Measurements from ENCODE around the gene AADAT. TPM values are rescaled to one million over a fixed set of nuclear protein-coding genes. Genes with fewer than 3 reads are reported as not detected.

Gene AADAT
- total and polyA plus RNA-seq, 2 of the 4 experiments (the other 2 are of a cell fraction): 4.7 to 6.9 TPM

DNA sequence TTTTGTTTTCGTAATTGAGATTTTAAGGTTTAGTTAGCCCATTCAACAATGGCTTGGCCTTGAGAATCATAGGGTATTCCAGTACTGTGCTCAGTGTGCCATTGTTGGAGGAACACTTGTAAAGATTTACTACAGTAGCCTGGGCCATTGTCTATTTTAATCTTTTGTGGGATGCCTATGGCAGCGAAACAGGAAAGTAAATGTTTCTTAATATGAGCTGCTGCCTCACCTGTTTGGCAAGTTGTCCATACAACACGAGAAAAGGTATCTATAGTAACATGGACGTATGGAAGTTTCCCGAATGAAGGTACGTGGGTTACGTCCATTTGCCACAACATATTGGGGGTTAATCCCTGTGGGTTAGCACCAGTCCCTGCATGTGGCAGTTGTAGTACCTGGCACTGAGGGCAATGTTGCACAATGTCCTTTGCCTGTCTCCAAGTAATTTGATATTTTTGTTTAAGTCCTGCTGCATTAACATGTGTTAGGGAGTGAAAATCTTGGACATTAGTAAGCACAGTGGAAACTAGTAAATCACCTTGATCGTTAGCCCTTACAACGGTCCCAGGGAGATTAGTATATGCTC is 38.6 kb upstream of the AADAT start:
- no peak overlapping the region for H2BK5ac ChIP-seq (ENCODE audit: low read depth, low read length, poor library complexity, severe bottlenecking)
- no peaks in the 10 kb centered on the region for H3K27me3 ChIP-seq (ENCODE audit: control insufficient read depth, insufficient read depth, low read length)
- no peak overlapping the region for H2BK20ac ChIP-seq (ENCODE audit: low read depth, low read length)
- no peak overlapping the region for H4K8ac ChIP-seq (ENCODE audit: low read depth in 2 of 2, low read length in 2 of 2)
- no peaks in the 10 kb centered on the region for H3K79me1 ChIP-seq (ENCODE audit: low read depth in 1 of 2, low read length in 2 of 2)
- no peak for TF ChIP-seq CEBPB (IDR thresholded peaks at IDR 0.05; ENCODE audit: low read depth, low read length)
- TF ChIP-seq MAZ (IDR thresholded peaks at IDR 0.05; ENCODE audit: borderline replicate concordance, low read depth, low read length): no peak
- TF ChIP-seq, protein P1, sequence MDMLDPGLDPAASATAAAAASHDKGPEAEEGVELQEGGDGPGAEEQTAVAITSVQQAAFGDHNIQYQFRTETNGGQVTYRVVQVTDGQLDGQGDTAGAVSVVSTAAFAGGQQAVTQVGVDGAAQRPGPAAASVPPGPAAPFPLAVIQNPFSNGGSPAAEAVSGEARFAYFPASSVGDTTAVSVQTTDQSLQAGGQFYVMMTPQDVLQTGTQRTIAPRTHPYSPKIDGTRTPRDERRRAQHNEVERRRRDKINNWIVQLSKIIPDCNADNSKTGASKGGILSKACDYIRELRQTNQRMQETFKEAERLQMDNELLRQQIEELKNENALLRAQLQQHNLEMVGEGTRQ (IDR thresholded peaks at IDR 0.05; ENCODE audit: low read depth, low read length): no peak
- no peak for TF ChIP-seq CHD1 (IDR thresholded peaks at IDR 0.05; ENCODE audit: low read depth, low read length)
- no peak overlapping the region for H2AK9ac ChIP-seq (replicated peaks; ENCODE audit: low read depth, low read length, poor library complexity)
- no peak overlapping the region for H2AFZ ChIP-seq (replicated peaks; ENCODE audit: low read length, poor library complexity)
- no peak overlapping the region for H3K4me2 ChIP-seq (ENCODE audit: low read depth, low read length)
- no peaks in the 10 kb centered on the region for H3K36me3 ChIP-seq (ENCODE audit: control insufficient read depth, insufficient read depth, low read length)
- H3K9me3 ChIP-seq (ENCODE audit: control insufficient read depth, insufficient read depth, low read length): peaks cover 3% of the 10 kb centered on the region; the same call in 1 of the 2 replicates
- H3K4me1 ChIP-seq (ENCODE audit: control insufficient read depth, insufficient read depth, low read length): no peaks in the 10 kb centered on the region
- 79% methylated on average over 6 of the region's 9 CpGs; no CpG with 5 or more reads in 1 of the 2 experiments for whole genome bisulfite sequencing, 2 experiments (ENCODE audit: extremely low coverage in 2 of 2, insufficient read length in 1 of 2)
- no peak overlapping the region for H3K56ac ChIP-seq (ENCODE audit: extremely low read depth, insufficient read depth, low read length)
- intact Hi-C loops (cut with micrococcal nuclease): no loop called here
- no peak overlapping the region for H3K23ac ChIP-seq (ENCODE audit: low read depth, low read length)
- ChIA-PET POLR2A (ENCODE audit: unreplicated experiment) (no interaction called here), CTCF (no interaction called here)
- no peaks in the 10 kb centered on the region for H3K9me1 ChIP-seq (ENCODE audit: insufficient read depth, low read length)
- no peak overlapping the region for H4K91ac ChIP-seq (ENCODE audit: insufficient read depth, low read depth, low read length)
- H3K4me3 ChIP-seq (ENCODE audit: insufficient read depth, low read depth, low read length): no peak overlapping the region
- dilution Hi-C loops (cut with HindIII; ENCODE audit: low sequenced_read_pairs, unreplicated experiment): no loop called here
- no TSS peak for BruUV-seq (replicated peaks)
- no peak overlapping the region for H3K14ac ChIP-seq (replicated peaks; ENCODE audit: low read depth, low read length)
- no peak overlapping the region for H2BK120ac ChIP-seq (ENCODE audit: low read depth, low read length)
- in situ Hi-C loops (cut with MboI; ENCODE audit: low sequenced_read_pairs): no loop called here
- no peak overlapping the region for H4K5ac ChIP-seq (ENCODE audit: low read depth, low read length)
- H2BK15ac ChIP-seq (ENCODE audit: low read depth, low read length): no peak overlapping the region
- H3K27ac ChIP-seq (ENCODE audit: insufficient read depth, low read length): no peak overlapping the region
- no peak for DNase-seq
- ATAC-seq (ENCODE audit: low read depth): no peak
- H3K9ac ChIP-seq (ENCODE audit: low read depth, low read length): no peak overlapping the region
- no peak overlapping the region for H3K4ac ChIP-seq (ENCODE audit: low read depth, low read length)
- no peak overlapping the region for H3K18ac ChIP-seq (ENCODE audit: low read depth, low read length)
- H2AK5ac ChIP-seq (ENCODE audit: low read depth, low read length): no peak overlapping the region
- H4K20me1 ChIP-seq (ENCODE audit: insufficient read depth, low read length): no peaks in the 10 kb centered on the region

Data from IMR-90 (cell line).